ENCODE results near the gene TENM4.

DNA sequence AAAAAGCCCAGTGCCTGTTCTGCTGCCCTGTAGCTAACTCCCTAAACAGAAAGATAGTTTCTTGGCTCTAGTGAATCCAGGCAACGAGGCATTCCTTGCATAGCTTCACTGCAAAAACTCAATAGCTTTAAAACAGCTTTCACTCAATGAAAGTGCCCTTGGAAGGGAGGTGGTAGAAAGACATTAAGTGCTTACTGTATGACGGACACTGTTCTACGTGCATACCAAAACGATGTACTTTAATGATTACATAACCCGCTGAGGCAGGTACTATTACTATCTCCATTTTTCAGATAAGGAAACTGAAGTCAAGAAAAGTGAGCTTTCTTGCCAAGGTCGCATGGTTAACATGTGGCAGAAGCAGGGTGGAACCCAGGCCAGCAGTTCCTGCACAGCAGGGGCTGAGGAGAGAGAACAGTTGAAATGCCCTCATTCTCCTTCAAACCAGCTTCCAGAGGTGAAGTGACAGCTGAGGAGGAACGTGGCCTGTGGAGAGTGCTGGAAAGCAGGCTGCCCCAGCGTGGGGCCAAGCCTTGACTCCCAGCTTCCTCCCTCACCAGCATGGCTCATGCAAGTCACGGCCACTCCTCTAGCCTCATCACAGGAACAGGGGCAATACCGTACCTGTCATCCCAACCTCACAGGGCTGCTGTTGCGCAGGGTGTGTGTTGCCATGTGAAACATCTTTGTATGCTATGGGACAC, 638.6 kb downstream of the TENM4 start:
- TF ChIP-seq, protein P1, sequence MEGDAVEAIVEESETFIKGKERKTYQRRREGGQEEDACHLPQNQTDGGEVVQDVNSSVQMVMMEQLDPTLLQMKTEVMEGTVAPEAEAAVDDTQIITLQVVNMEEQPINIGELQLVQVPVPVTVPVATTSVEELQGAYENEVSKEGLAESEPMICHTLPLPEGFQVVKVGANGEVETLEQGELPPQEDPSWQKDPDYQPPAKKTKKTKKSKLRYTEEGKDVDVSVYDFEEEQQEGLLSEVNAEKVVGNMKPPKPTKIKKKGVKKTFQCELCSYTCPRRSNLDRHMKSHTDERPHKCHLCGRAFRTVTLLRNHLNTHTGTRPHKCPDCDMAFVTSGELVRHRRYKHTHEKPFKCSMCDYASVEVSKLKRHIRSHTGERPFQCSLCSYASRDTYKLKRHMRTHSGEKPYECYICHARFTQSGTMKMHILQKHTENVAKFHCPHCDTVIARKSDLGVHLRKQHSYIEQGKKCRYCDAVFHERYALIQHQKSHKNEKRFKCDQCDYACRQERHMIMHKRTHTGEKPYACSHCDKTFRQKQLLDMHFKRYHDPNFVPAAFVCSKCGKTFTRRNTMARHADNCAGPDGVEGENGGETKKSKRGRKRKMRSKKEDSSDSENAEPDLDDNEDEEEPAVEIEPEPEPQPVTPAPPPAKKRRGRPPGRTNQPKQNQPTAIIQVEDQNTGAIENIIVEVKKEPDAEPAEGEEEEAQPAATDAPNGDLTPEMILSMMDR (IDR thresholded peaks at IDR 0.05): no peak
- TF ChIP-seq EZH2phosphoT487 (IDR thresholded peaks at IDR 0.05): no peak
- no peak for TF ChIP-seq EZH2 (IDR thresholded peaks at IDR 0.05)

Data from neural progenitor cell (in vitro differentiated cells).